WTC11 (cell line): ENCODE measurements around the gene PRKAR2A. TPM values are rescaled to one million over a fixed set of nuclear protein-coding genes. Genes with fewer than 3 reads are reported as not detected.

Experiments
- ATAC-seq: fragments of 200-7000 bp; cut with Tn5 transposase; 2 replicates; pipeline ENCODE4 v1.10.0; 2021; ENCODE audit warnings: mild to moderate bottlenecking, moderate library complexity
- CTCF ChIA-PET: fragments of 300-600 bp; sonication (Branson Sonifier 250); formaldehyde crosslinking; loops from one replicate; lab custom pipeline; 2021; ENCODE audit warnings: antibody characterized with exemption; lab: Charles Lee
- POLR2A ChIA-PET: fragments of 350-600 bp; sonication (Branson Sonifier 250); formaldehyde crosslinking; loops from one replicate; lab custom pipeline; 2021; ENCODE audit warnings: antibody characterized with exemption; lab: Charles Lee
- DNase-seq: peaks from one replicate; pipeline ENCODE4 v3.0.0; 2021; ENCODE audit warnings: low spot score
- H3K27ac Mint-ChIP-seq: 2 replicates; pipeline ENCODE4 v1.8.0; 2021; ENCODE audit warnings: mixed read lengths
- H3K27me3 Mint-ChIP-seq: 2 replicates; pipeline ENCODE4 v1.8.0; 2021; ENCODE audit warnings: low read depth, mild to moderate bottlenecking, moderate library complexity, mixed read lengths
- H3K36me3 Mint-ChIP-seq: 2 replicates; pipeline ENCODE4 v1.8.0; 2021; ENCODE audit warnings: mixed read lengths
- H3K4me1 Mint-ChIP-seq: 2 replicates; pipeline ENCODE4 v1.8.0; 2022; ENCODE audit warnings: mixed read lengths
- H3K4me3 Mint-ChIP-seq: 2 replicates; pipeline ENCODE4 v1.8.0; 2021; ENCODE audit warnings: mild to moderate bottlenecking, moderate library complexity, mixed read lengths
- H3K9me3 Mint-ChIP-seq: 2 replicates; pipeline ENCODE4 v1.8.0; 2021; ENCODE audit warnings: mixed read lengths
- ARID4B ChIP-seq: sonication (generic); formaldehyde crosslinking; IDR thresholded peaks from 2 replicates; pipeline ENCODE4 v1.8.0; 2023; ENCODE audit warnings: missing genetic modification reagents, mild to moderate bottlenecking, borderline replicate concordance
- ATF1 ChIP-seq: sonication (generic); formaldehyde crosslinking; IDR thresholded peaks from 2 replicates; pipeline ENCODE4 v1.8.1; 2023; ENCODE audit warnings: mild to moderate bottlenecking, moderate library complexity, missing genetic modification reagents
- CDX4 ChIP-seq: fragments of 250-450 bp; sonication (Bioruptor Pico); IDR thresholded peaks from 2 replicates; pipeline ENCODE4 v1.9.0; 2021; ENCODE audit warnings: moderate library complexity, mild to moderate bottlenecking, inconsistent platforms, borderline replicate concordance
- EMX1 ChIP-seq: fragments of 250-450 bp; sonication (Bioruptor Pico); IDR thresholded peaks from 2 replicates; pipeline ENCODE4 v1.8.0; 2021; ENCODE audit warnings: mild to moderate bottlenecking
- GTF2I ChIP-seq: fragments of 250-450 bp; sonication (Bioruptor Pico); conservative IDR thresholded peaks from 2 replicates; pipeline ENCODE4 v1.4.0; 2021; ENCODE audit warnings: mild to moderate bottlenecking
- HMGA2 ChIP-seq: fragments of 250-450 bp; sonication (Bioruptor Pico); IDR thresholded peaks from 2 replicates; pipeline ENCODE4 v1.4.0; 2021; ENCODE audit warnings: mild to moderate bottlenecking, moderate library complexity
- IRF2 ChIP-seq: sonication (generic); formaldehyde crosslinking; IDR thresholded peaks from 2 replicates; pipeline ENCODE4 v1.8.0; 2022; ENCODE audit warnings: low read depth, missing genetic modification reagents, borderline replicate concordance
- NFATC4 ChIP-seq: fragments of 250-450 bp; sonication (Bioruptor Pico); IDR thresholded peaks from 2 replicates; pipeline ENCODE4 v1.9.0; 2021; ENCODE audit warnings: mild to moderate bottlenecking
- TP53 ChIP-seq: sonication (generic); formaldehyde crosslinking; IDR thresholded peaks from 2 replicates; pipeline ENCODE4 v1.8.1; 2023; ENCODE audit warnings: mild to moderate bottlenecking, missing genetic modification reagents
- ZNF138 ChIP-seq: sonication (generic); formaldehyde crosslinking; conservative IDR thresholded peaks from 2 replicates; pipeline ENCODE4 v1.8.1; 2022; ENCODE audit warnings: mild to moderate bottlenecking, moderate library complexity, missing genetic modification reagents
- ZNF219 ChIP-seq: sonication (generic); formaldehyde crosslinking; IDR thresholded peaks from 2 replicates; pipeline ENCODE4 v1.8.0; 2023; ENCODE audit warnings: missing genetic modification reagents, mild to moderate bottlenecking, borderline replicate concordance
- ZNF232 ChIP-seq: sonication (generic); formaldehyde crosslinking; IDR thresholded peaks from 2 replicates; pipeline ENCODE4 v1.8.0; 2022; ENCODE audit warnings: mild to moderate bottlenecking, missing genetic modification reagents
- ZNF263 ChIP-seq: sonication (generic); formaldehyde crosslinking; IDR thresholded peaks from 2 replicates; pipeline ENCODE4 v1.8.1; 2022; ENCODE audit warnings: low read depth, mild to moderate bottlenecking, moderate library complexity, missing genetic modification reagents
- ZNF317 ChIP-seq: sonication (generic); formaldehyde crosslinking; IDR thresholded peaks from 2 replicates; pipeline ENCODE4 v1.8.1; 2023; ENCODE audit warnings: low read depth, mild to moderate bottlenecking, moderate library complexity, missing genetic modification reagents, borderline replicate concordance
- ZNF423 ChIP-seq: fragments of 250-450 bp; sonication (Bioruptor Pico); IDR thresholded peaks from 2 replicates; pipeline ENCODE4 v2.1.2; 2022; ENCODE audit warnings: mild to moderate bottlenecking, moderate library complexity
- ZNF532 ChIP-seq: fragments of 250-450 bp; sonication (Bioruptor Pico); IDR thresholded peaks from 2 replicates; pipeline ENCODE4 v1.9.0; 2021; ENCODE audit warnings: mild to moderate bottlenecking, borderline replicate concordance
- total RNA-seq: library from RNA; stranded (reverse); gene quantifications from 3 replicates; pipeline ENCODE4 v1.2.3, GENCODE V29; 2021
- TF ChIP-seq, protein P1 (sequence below): sonication (generic); formaldehyde crosslinking; IDR thresholded peaks from 2 replicates; pipeline ENCODE4 v1.8.0; 2022; ENCODE audit warnings: mild to moderate bottlenecking, missing genetic modification reagents
- TF ChIP-seq, protein P2 (sequence below): sonication (generic); formaldehyde crosslinking; IDR thresholded peaks from 2 replicates; pipeline ENCODE4 v1.8.0; 2022; ENCODE audit warnings: missing genetic modification reagents
- TF ChIP-seq, protein P3 (sequence below): fragments of 250-450 bp; sonication (Bioruptor Pico); IDR thresholded peaks from 2 replicates; pipeline ENCODE4 v1.8.0; 2021; ENCODE audit warnings: mild to moderate bottlenecking

PRKAR2A gene
- total RNA-seq, 1 experiment from 2014 or later, result 57.2 TPM

DNA sequence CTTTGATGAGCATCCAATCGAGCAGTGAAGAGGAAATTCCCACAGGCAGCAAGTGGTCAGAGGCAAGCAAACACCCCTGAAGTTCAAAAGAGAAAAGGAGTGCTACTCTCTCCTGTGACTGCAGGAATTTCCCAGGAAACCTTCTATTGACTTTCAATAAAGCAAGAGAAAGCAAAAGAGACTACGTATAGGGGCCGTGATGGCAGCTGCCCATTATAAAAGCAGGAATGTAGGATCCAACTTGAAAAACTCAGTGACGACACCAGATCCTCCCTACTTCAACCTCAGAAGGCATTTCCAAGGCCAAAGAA is 77.5 kb downstream of the PRKAR2A start:
- no peak for ATAC-seq
- TF ChIP-seq ZNF317 (CRISPR knock-in tag), result no peak
- TF ChIP-seq, protein P1, sequence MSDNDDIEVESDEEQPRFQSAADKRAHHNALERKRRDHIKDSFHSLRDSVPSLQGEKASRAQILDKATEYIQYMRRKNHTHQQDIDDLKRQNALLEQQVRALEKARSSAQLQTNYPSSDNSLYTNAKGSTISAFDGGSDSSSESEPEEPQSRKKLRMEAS (CRISPR knock-in tag), result no peak
- TF ChIP-seq ZNF423, result no peak
- no peak for TF ChIP-seq ZNF263
- TF ChIP-seq, protein P2, sequence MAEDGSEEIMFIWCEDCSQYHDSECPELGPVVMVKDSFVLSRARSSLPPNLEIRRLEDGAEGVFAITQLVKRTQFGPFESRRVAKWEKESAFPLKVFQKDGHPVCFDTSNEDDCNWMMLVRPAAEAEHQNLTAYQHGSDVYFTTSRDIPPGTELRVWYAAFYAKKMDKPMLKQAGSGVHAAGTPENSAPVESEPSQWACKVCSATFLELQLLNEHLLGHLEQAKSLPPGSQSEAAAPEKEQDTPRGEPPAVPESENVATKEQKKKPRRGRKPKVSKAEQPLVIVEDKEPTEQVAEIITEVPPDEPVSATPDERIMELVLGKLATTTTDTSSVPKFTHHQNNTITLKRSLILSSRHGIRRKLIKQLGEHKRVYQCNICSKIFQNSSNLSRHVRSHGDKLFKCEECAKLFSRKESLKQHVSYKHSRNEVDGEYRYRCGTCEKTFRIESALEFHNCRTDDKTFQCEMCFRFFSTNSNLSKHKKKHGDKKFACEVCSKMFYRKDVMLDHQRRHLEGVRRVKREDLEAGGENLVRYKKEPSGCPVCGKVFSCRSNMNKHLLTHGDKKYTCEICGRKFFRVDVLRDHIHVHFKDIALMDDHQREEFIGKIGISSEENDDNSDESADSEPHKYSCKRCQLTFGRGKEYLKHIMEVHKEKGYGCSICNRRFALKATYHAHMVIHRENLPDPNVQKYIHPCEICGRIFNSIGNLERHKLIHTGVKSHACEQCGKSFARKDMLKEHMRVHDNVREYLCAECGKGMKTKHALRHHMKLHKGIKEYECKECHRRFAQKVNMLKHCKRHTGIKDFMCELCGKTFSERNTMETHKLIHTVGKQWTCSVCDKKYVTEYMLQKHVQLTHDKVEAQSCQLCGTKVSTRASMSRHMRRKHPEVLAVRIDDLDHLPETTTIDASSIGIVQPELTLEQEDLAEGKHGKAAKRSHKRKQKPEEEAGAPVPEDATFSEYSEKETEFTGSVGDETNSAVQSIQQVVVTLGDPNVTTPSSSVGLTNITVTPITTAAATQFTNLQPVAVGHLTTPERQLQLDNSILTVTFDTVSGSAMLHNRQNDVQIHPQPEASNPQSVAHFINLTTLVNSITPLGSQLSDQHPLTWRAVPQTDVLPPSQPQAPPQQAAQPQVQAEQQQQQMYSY (CRISPR knock-in tag), result no peak
- no peak for TF ChIP-seq ZNF232
- no peak for TF ChIP-seq NFATC4 (CRISPR knock-in tag)
- TF ChIP-seq ZNF532 (CRISPR knock-in tag), result no peak
- no peak for TF ChIP-seq IRF2 (CRISPR knock-in tag)
- TF ChIP-seq EMX1 (CRISPR knock-in tag), result no peak
- TF ChIP-seq HMGA2, result no peak
- TF ChIP-seq CDX4 (CRISPR knock-in tag), result no peak
- TF ChIP-seq TP53 (CRISPR knock-in tag), result no peak
- TF ChIP-seq, protein P3, sequence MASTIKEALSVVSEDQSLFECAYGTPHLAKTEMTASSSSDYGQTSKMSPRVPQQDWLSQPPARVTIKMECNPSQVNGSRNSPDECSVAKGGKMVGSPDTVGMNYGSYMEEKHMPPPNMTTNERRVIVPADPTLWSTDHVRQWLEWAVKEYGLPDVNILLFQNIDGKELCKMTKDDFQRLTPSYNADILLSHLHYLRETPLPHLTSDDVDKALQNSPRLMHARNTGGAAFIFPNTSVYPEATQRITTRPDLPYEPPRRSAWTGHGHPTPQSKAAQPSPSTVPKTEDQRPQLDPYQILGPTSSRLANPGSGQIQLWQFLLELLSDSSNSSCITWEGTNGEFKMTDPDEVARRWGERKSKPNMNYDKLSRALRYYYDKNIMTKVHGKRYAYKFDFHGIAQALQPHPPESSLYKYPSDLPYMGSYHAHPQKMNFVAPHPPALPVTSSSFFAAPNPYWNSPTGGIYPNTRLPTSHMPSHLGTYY, result no peak
- no peak for TF ChIP-seq ZNF138 (CRISPR knock-in tag)
- TF ChIP-seq GTF2I (CRISPR knock-in tag), result no peak
- TF ChIP-seq ATF1 (CRISPR knock-in tag), result no peak
- no peak for TF ChIP-seq ARID4B (CRISPR knock-in tag)
- TF ChIP-seq ZNF219 (CRISPR knock-in tag), result no peak
- POLR2A ChIA-PET, result no interaction called here
- peak overlapping the region; percentile 46; the same call in 1 of the 2 replicates for H3K27ac Mint-ChIP-seq
- peaks cover 3% of the 10 kb centered on the region; the same call in 1 of the 2 replicates for H3K4me1 Mint-ChIP-seq
- DNase-seq, result no peak
- no peaks in the 10 kb centered on the region for H3K27me3 Mint-ChIP-seq
- CTCF ChIA-PET, result no interaction called here
- H3K4me3 Mint-ChIP-seq, result no peak overlapping the region
- peaks cover 4% of the 10 kb centered on the region for H3K36me3 Mint-ChIP-seq
- H3K9me3 Mint-ChIP-seq, result no peaks in the 10 kb centered on the region
